ENCODE results near the gene CCR9. TPM values are rescaled to one million over a fixed set of nuclear protein-coding genes. Genes with fewer than 3 reads are reported as not detected.

CCR9 gene
- total RNA-seq, 1 donor from 2014 or later, result not detected

DNA sequence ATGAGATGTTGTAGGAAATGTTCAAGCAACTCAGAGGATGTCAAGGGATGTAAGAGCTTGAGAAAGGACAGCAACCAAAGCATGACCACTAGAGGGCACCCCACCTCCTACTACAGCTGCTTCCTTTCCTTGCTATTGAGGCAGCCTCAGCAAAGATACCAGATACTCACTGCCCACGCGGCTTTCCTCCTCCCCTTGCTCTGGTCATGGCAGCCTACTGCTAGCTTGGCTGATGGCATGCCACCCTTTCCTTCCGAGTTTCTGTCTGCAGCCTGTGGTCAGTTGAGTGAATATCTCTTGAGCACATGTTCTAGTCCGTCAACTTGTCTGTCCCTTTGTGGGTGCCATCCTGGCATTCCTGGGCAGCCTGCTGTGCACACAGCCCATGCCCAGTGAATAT, 52.5 kb downstream of the CCR9 start:
- TF ChIP-seq, protein P1, sequence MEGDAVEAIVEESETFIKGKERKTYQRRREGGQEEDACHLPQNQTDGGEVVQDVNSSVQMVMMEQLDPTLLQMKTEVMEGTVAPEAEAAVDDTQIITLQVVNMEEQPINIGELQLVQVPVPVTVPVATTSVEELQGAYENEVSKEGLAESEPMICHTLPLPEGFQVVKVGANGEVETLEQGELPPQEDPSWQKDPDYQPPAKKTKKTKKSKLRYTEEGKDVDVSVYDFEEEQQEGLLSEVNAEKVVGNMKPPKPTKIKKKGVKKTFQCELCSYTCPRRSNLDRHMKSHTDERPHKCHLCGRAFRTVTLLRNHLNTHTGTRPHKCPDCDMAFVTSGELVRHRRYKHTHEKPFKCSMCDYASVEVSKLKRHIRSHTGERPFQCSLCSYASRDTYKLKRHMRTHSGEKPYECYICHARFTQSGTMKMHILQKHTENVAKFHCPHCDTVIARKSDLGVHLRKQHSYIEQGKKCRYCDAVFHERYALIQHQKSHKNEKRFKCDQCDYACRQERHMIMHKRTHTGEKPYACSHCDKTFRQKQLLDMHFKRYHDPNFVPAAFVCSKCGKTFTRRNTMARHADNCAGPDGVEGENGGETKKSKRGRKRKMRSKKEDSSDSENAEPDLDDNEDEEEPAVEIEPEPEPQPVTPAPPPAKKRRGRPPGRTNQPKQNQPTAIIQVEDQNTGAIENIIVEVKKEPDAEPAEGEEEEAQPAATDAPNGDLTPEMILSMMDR (IDR thresholded peaks at IDR 0.05; ENCODE audit: partially characterized antibody, unreplicated experiment), result peak; percentile 85

DNA sequence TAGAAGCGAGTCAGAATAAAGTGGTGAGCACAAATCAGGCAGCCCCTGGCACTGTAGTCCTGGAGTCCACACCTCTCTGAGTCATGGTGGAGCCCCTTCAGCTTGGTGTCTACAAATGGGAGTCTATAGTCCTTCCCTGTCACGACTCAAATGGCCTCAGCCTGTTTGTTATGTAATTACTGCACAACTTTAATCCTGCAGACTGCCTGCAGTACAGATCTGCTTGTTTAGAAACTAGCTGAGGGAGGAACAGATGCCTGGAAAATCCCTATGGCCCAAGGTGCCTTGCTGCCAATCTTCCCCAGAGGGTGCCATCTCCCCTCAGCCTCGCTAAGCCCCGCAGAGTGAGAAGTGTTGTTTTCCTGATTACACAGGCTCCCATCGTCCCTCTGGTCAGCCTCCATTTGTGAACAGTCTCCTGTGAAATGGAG, 53.0 kb downstream of the CCR9 start:
- Mint-ChIP-seq H3K9me3 (ENCODE audit: unreplicated experiment) (no peaks in the 10 kb centered on the region), H3K27me3 (ENCODE audit: unreplicated experiment) (peaks cover 2% of the 10 kb centered on the region), H3K4me3 (ENCODE audit: unreplicated experiment) (no peak overlapping the region), H3K4me1 (ENCODE audit: low read depth, unreplicated experiment) (peaks cover 6% of the 10 kb centered on the region), H3K36me3 (ENCODE audit: unreplicated experiment) (no peaks in the 10 kb centered on the region), H3K27ac (ENCODE audit: unreplicated experiment) (no peak overlapping the region)
- TF ChIP-seq, protein P1 (IDR thresholded peaks at IDR 0.05; ENCODE audit: partially characterized antibody, unreplicated experiment), result no peak
- no peak for DNase-seq

More for the DNA sequence above, 52.5 kb downstream of the CCR9 start:
- Mint-ChIP-seq H3K36me3 (ENCODE audit: unreplicated experiment) (no peaks in the 10 kb centered on the region), H3K4me3 (ENCODE audit: unreplicated experiment) (no peak overlapping the region), H3K4me1 (ENCODE audit: low read depth, unreplicated experiment) (peaks cover 6% of the 10 kb centered on the region), H3K9me3 (ENCODE audit: unreplicated experiment) (no peaks in the 10 kb centered on the region), H3K27ac (ENCODE audit: unreplicated experiment) (no peak overlapping the region), H3K27me3 (ENCODE audit: unreplicated experiment) (peaks cover 2% of the 10 kb centered on the region)
- DNase-seq, result peak; percentile 81

GRCh38 chr3:45940004-45940780, 53.8 kb downstream of the CCR9 start:
- no peak overlapping the region for H3K27ac Mint-ChIP-seq (ENCODE audit: unreplicated experiment)

DNA sequence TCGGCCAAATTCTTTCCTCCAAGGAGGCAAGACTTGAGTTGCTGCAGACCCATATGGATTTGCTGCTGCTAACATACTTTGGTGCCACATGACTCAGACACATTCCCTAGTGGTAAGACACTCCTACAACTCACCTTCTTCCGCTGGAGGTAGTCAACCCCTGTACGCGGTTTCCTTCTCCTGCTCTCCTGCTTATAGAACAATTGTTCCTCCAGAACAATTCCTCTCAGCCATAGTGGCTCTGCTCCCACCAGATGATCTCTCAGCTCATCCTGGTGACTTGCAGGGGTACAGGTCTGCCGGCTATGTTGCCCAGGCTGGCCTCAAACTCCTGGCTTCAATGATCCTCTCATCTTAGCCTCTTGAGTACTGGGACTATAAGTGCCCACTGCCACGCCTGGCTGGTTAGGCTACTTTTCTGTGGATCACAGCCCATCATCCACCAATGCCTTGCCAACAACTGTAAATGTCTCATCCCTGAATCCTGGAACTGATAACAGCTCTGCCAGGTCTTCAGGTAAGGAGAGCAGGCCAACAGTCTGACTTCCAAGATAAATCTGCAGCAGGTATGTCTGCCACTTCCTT, 54.5 kb downstream of the CCR9 start:
- H3K27me3 Mint-ChIP-seq (ENCODE audit: unreplicated experiment), result peaks cover 2% of the 10 kb centered on the region
- H3K4me1 Mint-ChIP-seq (ENCODE audit: low read depth, unreplicated experiment), result peaks cover 6% of the 10 kb centered on the region
- TF ChIP-seq, protein P1 (IDR thresholded peaks at IDR 0.05; ENCODE audit: partially characterized antibody, unreplicated experiment), result no peak
- H3K36me3 Mint-ChIP-seq (ENCODE audit: unreplicated experiment), result no peaks in the 10 kb centered on the region
- DNase-seq, result no peak
- H3K4me3 Mint-ChIP-seq (ENCODE audit: unreplicated experiment), result no peak overlapping the region
- H3K9me3 Mint-ChIP-seq (ENCODE audit: unreplicated experiment), result peaks cover 2% of the 10 kb centered on the region
- H3K27ac Mint-ChIP-seq (ENCODE audit: unreplicated experiment), result no peak overlapping the region

More at GRCh38 chr3:45940004-45940780, 53.8 kb downstream of the CCR9 start:
- no peak overlapping the region for H3K4me3 Mint-ChIP-seq (ENCODE audit: unreplicated experiment)
- peaks cover 6% of the 10 kb centered on the region for H3K4me1 Mint-ChIP-seq (ENCODE audit: low read depth, unreplicated experiment)
- peaks cover under 1% of the 10 kb centered on the region for H3K9me3 Mint-ChIP-seq (ENCODE audit: unreplicated experiment)
- DNase-seq, result no peak
- TF ChIP-seq, protein P1 (IDR thresholded peaks at IDR 0.05; ENCODE audit: partially characterized antibody, unreplicated experiment), result no peak
- H3K36me3 Mint-ChIP-seq (ENCODE audit: unreplicated experiment), result no peaks in the 10 kb centered on the region
- H3K27me3 Mint-ChIP-seq (ENCODE audit: unreplicated experiment), result peaks cover 2% of the 10 kb centered on the region

Data from glutamatergic neuron (in vitro differentiated cells).